Duodenal mucosa (tissue), 2 donors: ENCODE results near the gene ADCY10.

ENCODE experiments used
- H3K27ac ChIP-seq: one replicate; pipeline ENCODE4 v1.7.0; 2013; ENCODE audit warnings: low read depth, low read length
- H3K27me3 ChIP-seq, 2 donors: one replicate each; pipeline ENCODE4 v1.7.0; 2013; ENCODE audit warnings: low read length in 2 of 2, control low read depth in 1 of 2; ENCODE audit not compliant: insufficient read depth in 2 of 2, control insufficient read depth in 1 of 2
- H3K36me3 ChIP-seq, 2 donors: one replicate each; pipeline ENCODE4 v1.7.0; 2013; ENCODE audit warnings: low read length in 2 of 2, control low read depth in 1 of 2; ENCODE audit not compliant: insufficient read depth in 2 of 2, control insufficient read depth in 1 of 2
- H3K4me1 ChIP-seq, 2 donors: one replicate each; pipeline ENCODE4 v1.7.0; 2013; ENCODE audit warnings: low read length in 2 of 2, control low read depth in 1 of 2; ENCODE audit not compliant: insufficient read depth in 2 of 2, control insufficient read depth in 1 of 2
- H3K4me3 ChIP-seq, 2 donors: one replicate each; pipeline ENCODE4 v1.7.0; 2013; ENCODE audit warnings: low read length in 2 of 2, low read depth in 1 of 2
- H3K9ac ChIP-seq, 2 donors: one replicate each; pipeline ENCODE4 v1.7.0; 2013; ENCODE audit warnings: low read length in 2 of 2, low read depth in 1 of 2
- H3K9me3 ChIP-seq, 2 donors: one replicate each; pipeline ENCODE4 v1.7.0; 2013; ENCODE audit warnings: low read length in 2 of 2, control low read depth in 1 of 2; ENCODE audit not compliant: control insufficient read depth in 1 of 2

The ADCY10 gene

DNA sequence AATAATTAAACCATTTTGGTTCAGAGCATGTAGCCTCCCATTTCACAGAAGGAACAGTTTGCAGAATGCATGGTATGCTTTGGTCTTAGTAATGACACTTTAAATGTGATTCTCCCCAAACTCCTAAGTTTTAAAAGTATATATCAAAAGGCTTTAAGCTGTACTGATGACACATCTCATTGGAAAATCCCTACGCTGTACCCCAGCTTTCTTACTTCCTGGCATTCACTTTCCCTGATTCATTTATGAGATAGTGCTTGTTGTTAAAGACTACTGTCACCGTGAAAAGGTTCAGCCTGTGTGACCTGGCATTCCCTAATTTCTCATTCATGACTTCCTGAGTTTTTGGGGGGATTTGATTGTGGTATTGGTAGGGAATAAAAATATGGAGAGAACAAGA lies 138.8 kb downstream of the ADCY10 start:
- Histone ChIP-seq H3K4me3 (no peak overlapping the region), H3K9ac (no peak overlapping the region), H3K4me1 (no peaks in the 10 kb centered on the region), H3K27ac (no peak overlapping the region), H3K27me3 (no peaks in the 10 kb centered on the region), H3K9me3 (no peaks in the 10 kb centered on the region), H3K36me3 (peaks cover 30 to 39% of the 10 kb centered on the region in 2 donors)

DNA sequence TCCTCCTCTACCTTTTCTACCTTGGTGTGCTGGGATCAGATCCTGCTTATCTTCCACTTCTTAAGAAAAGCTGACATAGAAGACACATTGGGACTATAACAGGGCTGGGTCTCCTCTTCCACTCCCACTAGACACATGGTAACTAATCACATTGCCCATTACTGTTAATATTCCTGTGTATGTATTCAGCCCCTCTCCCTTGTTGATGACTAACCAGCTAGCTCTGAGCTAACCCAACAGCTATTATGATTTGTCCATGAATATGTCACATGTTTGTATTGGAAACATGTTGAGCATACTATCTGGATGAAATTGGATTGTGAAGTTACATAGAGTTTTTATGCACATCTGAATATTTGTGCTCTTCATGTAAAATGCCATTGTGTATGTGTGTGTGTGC lies 139.2 kb downstream of the ADCY10 start:
- no peaks in the 10 kb centered on the region for H3K27me3 ChIP-seq
- no peak overlapping the region for H3K9ac ChIP-seq
- peaks cover 27 to 41% of the 10 kb centered on the region in 2 donors for H3K36me3 ChIP-seq
- no peak overlapping the region for H3K27ac ChIP-seq
- H3K9me3 ChIP-seq: no peaks in the 10 kb centered on the region
- no peak overlapping the region for H3K4me3 ChIP-seq
- no peaks in the 10 kb centered on the region for H3K4me1 ChIP-seq

DNA sequence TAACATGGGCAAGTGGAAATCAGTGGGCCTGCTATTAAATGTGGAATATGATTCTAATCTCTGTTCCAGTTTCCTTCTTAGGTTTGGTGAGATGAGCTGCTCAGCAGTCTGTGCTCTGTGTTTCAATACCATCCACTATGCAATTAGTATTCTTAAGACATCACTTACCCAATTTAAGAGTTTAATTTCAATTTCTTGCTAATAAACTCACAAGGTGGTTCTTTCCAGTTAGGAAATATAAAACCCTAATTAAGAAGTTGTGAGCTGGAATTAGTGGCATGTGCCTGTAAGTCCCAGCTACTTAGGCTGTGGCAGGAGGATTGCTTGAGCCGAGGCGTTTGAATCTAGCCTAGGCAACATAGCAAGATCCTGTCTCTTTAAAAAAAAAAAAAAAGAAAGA lies 140.4 kb downstream of the ADCY10 start:
- H3K36me3 ChIP-seq: peaks cover 27 to 51% of the 10 kb centered on the region in 2 donors
- no peaks in the 10 kb centered on the region for H3K27me3 ChIP-seq

GRCh38 chr1:167772436-167772835 lies 141.5 kb downstream of the ADCY10 start:
- H3K36me3 ChIP-seq: peaks cover 23 to 57% of the 10 kb centered on the region in 2 donors
- H3K4me1 ChIP-seq: no peaks in the 10 kb centered on the region
- H3K27ac ChIP-seq: no peak overlapping the region
- no peaks in the 10 kb centered on the region for H3K27me3 ChIP-seq
- H3K4me3 ChIP-seq: no peak overlapping the region
- no peak overlapping the region for H3K9ac ChIP-seq
- H3K9me3 ChIP-seq: no peaks in the 10 kb centered on the region

More for the DNA sequence above, 140.4 kb downstream of the ADCY10 start:
- Histone ChIP-seq H3K9ac (no peak overlapping the region), H3K4me1 (no peaks in the 10 kb centered on the region), H3K27ac (no peak overlapping the region), H3K9me3 (no peaks in the 10 kb centered on the region), H3K4me3 (no peak overlapping the region)

DNA sequence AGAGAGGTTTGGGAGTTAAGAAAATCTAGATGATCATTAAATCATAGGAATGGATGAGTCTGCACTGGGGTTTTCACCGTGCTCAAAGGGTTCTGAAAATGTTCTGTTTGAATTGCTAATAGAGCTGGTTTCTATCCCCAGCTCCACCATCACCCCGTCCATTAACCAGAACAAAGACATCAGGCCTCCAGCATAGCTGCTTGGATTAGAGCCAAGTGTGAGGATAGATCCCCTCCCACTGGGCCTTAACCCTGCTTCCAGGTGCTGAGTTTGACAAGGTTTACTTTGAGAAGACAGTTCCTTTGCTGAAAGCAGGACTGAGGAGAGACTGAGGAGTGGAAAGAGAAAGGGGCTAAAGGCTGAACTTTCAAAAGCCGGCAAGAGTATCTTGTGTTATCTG lies 143.8 kb downstream of the ADCY10 start:
- no peak overlapping the region for H3K9ac ChIP-seq
- H3K27ac ChIP-seq: no peak overlapping the region
- H3K4me3 ChIP-seq: no peak overlapping the region
- no peaks in the 10 kb centered on the region for H3K4me1 ChIP-seq
- no peaks in the 10 kb centered on the region for H3K27me3 ChIP-seq
- H3K36me3 ChIP-seq: peaks cover 20 to 56% of the 10 kb centered on the region in 2 donors
- no peaks in the 10 kb centered on the region for H3K9me3 ChIP-seq

- Histone ChIP-seq H3K4me1 (peaks cover 0 to 9% of the 10 kb centered on the region in 2 donors), H3K9ac (no peak overlapping the region), H3K27ac (no peak overlapping the region), H3K4me3 (no peak overlapping the region), H3K27me3 (no peaks in the 10 kb centered on the region), H3K36me3 (peaks cover 12 to 45% of the 10 kb centered on the region in 2 donors), H3K9me3 (no peaks in the 10 kb centered on the region)
These were observed 146.2 kb downstream of the ADCY10 start for GRCh38 chr1:167767761-167768160.

DNA sequence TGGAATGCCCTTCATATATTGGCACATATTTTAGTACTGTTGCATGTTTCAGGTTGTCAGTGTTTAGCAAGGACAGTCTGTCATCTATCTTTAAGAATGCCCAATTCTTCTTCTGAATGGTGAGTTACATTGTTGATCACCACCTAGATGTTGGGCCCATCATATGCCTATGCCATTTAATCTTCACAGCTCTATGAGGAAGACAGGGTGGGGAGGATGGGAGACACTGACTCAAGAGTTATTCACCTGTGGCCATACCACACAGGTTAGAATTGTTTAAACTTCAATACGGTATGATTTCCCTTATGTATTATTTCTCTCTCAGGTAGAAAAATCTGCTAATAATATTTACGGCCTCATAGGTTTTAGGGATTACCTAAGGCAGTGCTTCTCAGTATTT lies 147.4 kb downstream of the ADCY10 start:
- no peak overlapping the region for H3K4me3 ChIP-seq
- H3K36me3 ChIP-seq: peaks cover 6 to 39% of the 10 kb centered on the region in 2 donors
- H3K9ac ChIP-seq: no peak overlapping the region
- H3K4me1 ChIP-seq: peaks cover 0 to 9% of the 10 kb centered on the region in 2 donors
- H3K27ac ChIP-seq: no peak overlapping the region
- H3K9me3 ChIP-seq: no peaks in the 10 kb centered on the region
- no peaks in the 10 kb centered on the region for H3K27me3 ChIP-seq

DNA sequence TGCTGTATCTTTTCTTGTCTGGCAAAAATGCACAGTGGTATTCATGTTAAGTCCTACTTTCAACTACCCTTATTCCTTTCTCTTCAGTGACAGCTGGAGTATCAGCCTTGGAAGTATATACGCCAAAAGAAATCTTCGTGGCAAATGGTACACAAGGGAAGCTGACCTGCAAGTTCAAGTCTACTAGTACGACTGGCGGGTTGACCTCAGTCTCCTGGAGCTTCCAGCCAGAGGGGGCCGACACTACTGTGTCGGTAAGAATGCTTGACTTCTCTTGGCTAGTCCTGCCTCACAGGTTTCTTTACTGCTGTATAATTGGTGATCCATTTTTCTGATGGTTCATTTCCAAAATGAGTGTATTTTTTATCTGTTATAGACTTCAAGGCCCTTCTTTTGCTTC lies 148.4 kb downstream of the ADCY10 start:
- Histone ChIP-seq H3K4me3 (no peak overlapping the region), H3K27me3 (no peaks in the 10 kb centered on the region), H3K4me1 (peaks cover 0 to 9% of the 10 kb centered on the region in 2 donors), H3K36me3 (peaks cover 6 to 36% of the 10 kb centered on the region in 2 donors), H3K9me3 (no peaks in the 10 kb centered on the region), H3K27ac (no peak overlapping the region), H3K9ac (no peak overlapping the region)

GRCh38 chr1:167764458-167765330 lies 149.2 kb downstream of the ADCY10 start:
- Histone ChIP-seq H3K27ac (no peak overlapping the region), H3K36me3 (peaks cover 6 to 30% of the 10 kb centered on the region in 2 donors), H3K27me3 (no peaks in the 10 kb centered on the region), H3K4me1 (peaks cover 0 to 9% of the 10 kb centered on the region in 2 donors), H3K9me3 (no peaks in the 10 kb centered on the region), H3K9ac (no peak overlapping the region), H3K4me3 (no peak overlapping the region)

DNA sequence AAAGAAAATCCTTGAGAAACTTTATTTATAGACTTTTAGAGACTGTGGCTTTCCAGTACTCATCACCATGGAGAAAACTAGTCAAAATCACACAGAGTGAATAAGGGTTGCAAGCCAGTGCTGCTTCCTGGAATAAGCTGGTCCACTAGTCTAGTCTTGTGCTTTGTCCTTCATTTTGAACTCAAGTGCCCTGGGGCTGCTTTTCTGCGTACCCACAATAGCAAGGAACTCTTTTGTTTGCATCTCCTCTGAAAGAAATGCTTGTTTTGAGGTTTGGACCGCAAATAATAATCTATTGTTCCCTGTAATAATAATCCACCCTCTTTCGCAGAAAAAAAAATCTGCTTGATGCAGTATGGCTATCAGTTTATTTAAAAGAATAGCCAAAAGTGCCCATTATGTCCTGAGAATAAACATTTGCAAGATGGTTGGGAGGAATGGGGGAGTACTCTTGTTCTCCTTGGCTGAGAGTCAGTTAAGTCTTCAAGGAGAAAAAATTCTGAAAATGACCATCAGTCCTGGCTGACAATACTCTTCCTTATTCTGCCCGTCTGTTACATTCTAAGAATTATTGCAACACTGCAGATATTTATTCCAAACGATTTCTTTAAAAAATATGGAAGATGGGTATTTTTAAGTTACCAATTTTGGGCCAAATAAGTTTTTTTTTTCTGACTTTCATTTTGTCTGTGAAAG lies 150.3 kb downstream of the ADCY10 start:
- no peaks in the 10 kb centered on the region for H3K27me3 ChIP-seq
- peaks cover 6 to 22% of the 10 kb centered on the region in 2 donors for H3K36me3 ChIP-seq
- no peak overlapping the region for H3K9ac ChIP-seq
- no peak overlapping the region for H3K4me3 ChIP-seq
- H3K27ac ChIP-seq: no peak overlapping the region
- H3K9me3 ChIP-seq: no peaks in the 10 kb centered on the region
- H3K4me1 ChIP-seq: peaks cover 0 to 17% of the 10 kb centered on the region in 2 donors
